A673 (cell line): ENCODE results near the gene KCND3.

ENCODE experiments used
- CTCF ChIP-seq: fragments of 300-800, 200-600 bp; sonication (generic); conservative IDR thresholded peaks from 2 replicates; pipeline ENCODE4 v1.5.1; 2017; ENCODE audit warnings: low read depth, mild to moderate bottlenecking, antibody characterized with exemption, low read length, moderate library complexity, mixed read lengths
- EZH2 ChIP-seq: fragments of 200-600 bp; sonication (generic); IDR thresholded peaks from 2 replicates; pipeline ENCODE4 v1.6.1; 2017; ENCODE audit warnings: borderline replicate concordance, low read depth, mild to moderate bottlenecking, mixed read lengths, antibody characterized with exemption, low read length; ENCODE audit not compliant: poor library complexity, severe bottlenecking

DNA sequence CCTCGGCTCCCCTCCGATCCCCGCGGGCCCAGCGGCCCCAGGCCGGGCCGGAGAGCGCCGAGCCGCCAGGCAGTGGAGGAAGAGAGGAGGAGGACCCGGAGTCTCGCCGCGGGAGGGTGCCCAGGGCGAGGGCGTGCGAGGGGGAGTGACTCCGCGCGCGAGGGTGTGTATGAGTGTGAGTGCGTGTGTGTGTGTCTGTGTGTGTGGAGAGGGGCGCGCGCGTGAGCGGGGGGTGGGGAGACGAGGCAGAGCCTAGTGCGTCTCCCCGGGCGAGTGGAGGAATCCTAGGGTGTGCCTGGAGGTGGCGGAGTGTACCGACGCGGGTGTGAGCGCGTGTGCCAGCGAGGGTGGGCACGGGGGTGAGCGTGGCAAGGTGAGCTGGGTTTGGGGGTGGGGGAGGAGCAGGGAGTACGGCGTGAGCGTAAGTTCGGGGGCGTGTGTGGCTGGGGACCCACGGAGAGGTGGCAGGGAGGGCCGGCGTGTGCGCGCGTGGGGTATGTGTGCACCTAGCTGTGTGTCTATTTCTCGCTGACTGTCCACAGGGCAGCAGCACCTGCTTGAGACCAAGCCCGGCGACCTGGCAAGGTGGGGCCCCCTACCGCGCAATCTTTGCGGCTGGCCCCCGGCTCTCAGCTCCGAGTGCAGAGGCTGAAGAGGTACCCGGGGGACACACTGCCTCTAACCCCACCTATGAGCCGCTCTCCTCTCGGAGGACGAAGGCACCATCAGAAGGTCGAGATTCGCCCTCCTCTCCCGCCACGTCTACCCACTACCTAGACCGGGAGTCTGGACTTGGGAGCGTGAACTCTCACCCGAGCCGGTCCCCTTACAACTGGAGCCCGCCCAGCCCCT lies 784 bp upstream of the KCND3 start:
- TF ChIP-seq CTCF: no peak
- TF ChIP-seq EZH2: no peak
